ENCODE data around the gene SYCE1.
"Not testable (repeated sequence)": the region's sequence is repeated elsewhere in the genome, so short reads cannot be mapped to it uniquely, and the experiment has no call there.

The SYCE1 gene

GRCh38 chr10:133518517-133518916 is 46.9 kb downstream of the SYCE1 start:
- H3K36me3 ChIP-seq (ENCODE audit: control insufficient read depth in 4 of 4, insufficient read depth in 4 of 4, low read length in 3 of 4); POLR2A ChIA-PET; DNase-seq; H3K4me3 ChIP-seq (ENCODE audit: control insufficient read depth in 1 of 7, extremely low read depth in 1 of 7, insufficient read depth in 4 of 7, low read depth in 2 of 7, low read length in 6 of 7); H3K4me1 ChIP-seq (ENCODE audit: control extremely low read depth in 1 of 4, control insufficient read depth in 4 of 4, insufficient read depth in 4 of 4, low read length in 3 of 4); H3K27ac ChIP-seq (ENCODE audit: insufficient read depth in 1 of 2, low read depth in 1 of 2, low read length in 2 of 2, poor library complexity in 1 of 2, severe bottlenecking in 2 of 2); H3K27me3 ChIP-seq (replicated peaks in 2 of 5; ENCODE audit: control insufficient read depth in 4 of 5, insufficient read depth in 5 of 5, low read length in 4 of 5): not testable (repeated sequence)
- H3K9me3 ChIP-seq (ENCODE audit: control extremely low read depth in 1 of 5, control insufficient read depth in 4 of 5, insufficient read depth in 2 of 5, low read depth in 1 of 5, low read length in 4 of 5), result peaks cover 0 to 10% (median 2%) of the 10 kb centered on the region in 5 experiments
- CTCF ChIA-PET, result interaction anchor here (0.8 to 1.4 kb wide), 3 partner anchors 9 to 189 kb away, joined by 3 to 4 read pairs (median 3); no protein-coding TSS in a partner anchor
- WGBS (ENCODE audit: insufficient coverage), result 87% methylated on average over 4 of the region's 5 CpGs

GRCh38 chr10:133516057-133516456 is 49.3 kb downstream of the SYCE1 start:
- POLR2A ChIA-PET, result no interaction called here
- H3K36me3 ChIP-seq (ENCODE audit: control insufficient read depth in 4 of 4, insufficient read depth in 4 of 4, low read length in 3 of 4), result no peaks in the 10 kb centered on the region
- DNase-seq, result no peak
- peaks cover 3 to 17% (median 8%) of the 10 kb centered on the region in 5 experiments for H3K27me3 ChIP-seq (replicated peaks in 2 of 5; ENCODE audit: control insufficient read depth in 4 of 5, insufficient read depth in 5 of 5, low read length in 4 of 5)
- H3K27ac ChIP-seq (ENCODE audit: insufficient read depth in 1 of 2, low read depth in 1 of 2, low read length in 2 of 2, poor library complexity in 1 of 2, severe bottlenecking in 2 of 2), result no peak overlapping the region
- CTCF ChIA-PET, result interaction anchor here (0.9 kb wide), 1 partner anchor 115 kb away, joined by 4 read pairs; no protein-coding TSS in a partner anchor
- H3K4me3 ChIP-seq (ENCODE audit: control insufficient read depth in 1 of 7, extremely low read depth in 1 of 7, insufficient read depth in 4 of 7, low read depth in 2 of 7, low read length in 6 of 7), result no peak overlapping the region
- peaks cover 0 to 9% (median 6%) of the 10 kb centered on the region in 4 experiments for H3K4me1 ChIP-seq (ENCODE audit: control extremely low read depth in 1 of 4, control insufficient read depth in 4 of 4, insufficient read depth in 4 of 4, low read length in 3 of 4)
- H3K9me3 ChIP-seq (ENCODE audit: control extremely low read depth in 1 of 5, control insufficient read depth in 4 of 5, insufficient read depth in 2 of 5, low read depth in 1 of 5, low read length in 4 of 5), result peaks cover 0 to 6% (median 0%) of the 10 kb centered on the region in 5 experiments
- 39% methylated on average over 2 of the region's 4 CpGs for WGBS (ENCODE audit: insufficient coverage)

- Histone ChIP-seq H3K4me1 (ENCODE audit: control extremely low read depth in 1 of 4, control insufficient read depth in 4 of 4, insufficient read depth in 4 of 4, low read length in 3 of 4) (peaks cover 0 to 6% (median 4%) of the 10 kb centered on the region in 4 experiments), H3K36me3 (ENCODE audit: control insufficient read depth in 4 of 4, insufficient read depth in 4 of 4, low read length in 3 of 4) (no peaks in the 10 kb centered on the region), H3K4me3 (ENCODE audit: control insufficient read depth in 1 of 7, extremely low read depth in 1 of 7, insufficient read depth in 4 of 7, low read depth in 2 of 7, low read length in 6 of 7) (no peak overlapping the region), H3K27me3 (replicated peaks in 2 of 5; ENCODE audit: control insufficient read depth in 4 of 5, insufficient read depth in 5 of 5, low read length in 4 of 5) (peaks cover 4 to 17% (median 6%) of the 10 kb centered on the region in 5 experiments), H3K9me3 (ENCODE audit: control extremely low read depth in 1 of 5, control insufficient read depth in 4 of 5, insufficient read depth in 2 of 5, low read depth in 1 of 5, low read length in 4 of 5) (peaks cover 0 to 6% (median 0%) of the 10 kb centered on the region in 5 experiments), H3K27ac (ENCODE audit: insufficient read depth in 1 of 2, low read depth in 1 of 2, low read length in 2 of 2, poor library complexity in 1 of 2, severe bottlenecking in 2 of 2) (no peak overlapping the region)
- no CpG with 5 or more reads among the region's 4 CpGs for WGBS (ENCODE audit: insufficient coverage)
- ChIA-PET POLR2A (no interaction called here), CTCF (no interaction called here)
- no peak for DNase-seq
Measured at GRCh38 chr10:133515471-133515870, 49.9 kb downstream of the SYCE1 start.

GRCh38 chr10:133511907-133512528 is 53.4 kb downstream of the SYCE1 start:
- ChIA-PET CTCF (interaction anchor here (1.0 kb wide), 1 partner anchor 74 kb away, joined by 3 read pairs; no protein-coding TSS in a partner anchor), POLR2A (no interaction called here)
- Histone ChIP-seq H3K27me3 (replicated peaks in 2 of 5; ENCODE audit: control insufficient read depth in 4 of 5, insufficient read depth in 5 of 5, low read length in 4 of 5) (peaks cover 5 to 15% (median 9%) of the 10 kb centered on the region in 5 experiments), H3K4me3 (ENCODE audit: control insufficient read depth in 1 of 7, extremely low read depth in 1 of 7, insufficient read depth in 4 of 7, low read depth in 2 of 7, low read length in 6 of 7) (no peak overlapping the region), H3K36me3 (ENCODE audit: control insufficient read depth in 4 of 4, insufficient read depth in 4 of 4, low read length in 3 of 4) (no peaks in the 10 kb centered on the region), H3K4me1 (ENCODE audit: control extremely low read depth in 1 of 4, control insufficient read depth in 4 of 4, insufficient read depth in 4 of 4, low read length in 3 of 4) (no peaks in the 10 kb centered on the region), H3K27ac (ENCODE audit: insufficient read depth in 1 of 2, low read depth in 1 of 2, low read length in 2 of 2, poor library complexity in 1 of 2, severe bottlenecking in 2 of 2) (no peak overlapping the region), H3K9me3 (ENCODE audit: control extremely low read depth in 1 of 5, control insufficient read depth in 4 of 5, insufficient read depth in 2 of 5, low read depth in 1 of 5, low read length in 4 of 5) (peaks cover 0 to 14% (median 0%) of the 10 kb centered on the region in 5 experiments)
- DNase-seq, result no peak
- WGBS (ENCODE audit: insufficient coverage), result no CpG with 5 or more reads among the region's 4 CpGs

- Histone ChIP-seq H3K9me3 (ENCODE audit: control extremely low read depth in 1 of 5, control insufficient read depth in 4 of 5, insufficient read depth in 2 of 5, low read depth in 1 of 5, low read length in 4 of 5) (peaks cover 0 to 16% (median 0%) of the 10 kb centered on the region in 5 experiments), H3K4me1 (ENCODE audit: control extremely low read depth in 1 of 4, control insufficient read depth in 4 of 4, insufficient read depth in 4 of 4, low read length in 3 of 4) (no peaks in the 10 kb centered on the region), H3K4me3 (ENCODE audit: control insufficient read depth in 1 of 7, extremely low read depth in 1 of 7, insufficient read depth in 4 of 7, low read depth in 2 of 7, low read length in 6 of 7) (no peak overlapping the region), H3K27ac (ENCODE audit: insufficient read depth in 1 of 2, low read depth in 1 of 2, low read length in 2 of 2, poor library complexity in 1 of 2, severe bottlenecking in 2 of 2) (no peak overlapping the region), H3K36me3 (ENCODE audit: control insufficient read depth in 4 of 4, insufficient read depth in 4 of 4, low read length in 3 of 4) (no peaks in the 10 kb centered on the region), H3K27me3 (replicated peaks in 2 of 5; ENCODE audit: control insufficient read depth in 4 of 5, insufficient read depth in 5 of 5, low read length in 4 of 5) (peaks cover 5 to 15% (median 9%) of the 10 kb centered on the region in 5 experiments)
- ChIA-PET CTCF (interaction anchor here (1.0 kb wide), 1 partner anchor 74 kb away, joined by 3 read pairs; no protein-coding TSS in a partner anchor), POLR2A (no interaction called here)
- 83% methylated on average over 1 of the region's 4 CpGs for WGBS (ENCODE audit: insufficient coverage)
- DNase-seq, result no peak
Measured at GRCh38 chr10:133511408-133511807, 54.0 kb downstream of the SYCE1 start.

- Histone ChIP-seq H3K9me3 (ENCODE audit: control extremely low read depth in 1 of 5, control insufficient read depth in 4 of 5, insufficient read depth in 2 of 5, low read depth in 1 of 5, low read length in 4 of 5) (peaks cover 0 to 18% (median 0%) of the 10 kb centered on the region in 5 experiments), H3K27ac (ENCODE audit: insufficient read depth in 1 of 2, low read depth in 1 of 2, low read length in 2 of 2, poor library complexity in 1 of 2, severe bottlenecking in 2 of 2) (no peak overlapping the region), H3K36me3 (ENCODE audit: control insufficient read depth in 4 of 4, insufficient read depth in 4 of 4, low read length in 3 of 4) (no peaks in the 10 kb centered on the region), H3K27me3 (replicated peaks in 2 of 5; ENCODE audit: control insufficient read depth in 4 of 5, insufficient read depth in 5 of 5, low read length in 4 of 5) (peaks cover 2 to 15% (median 9%) of the 10 kb centered on the region in 5 experiments), H3K4me3 (ENCODE audit: control insufficient read depth in 1 of 7, extremely low read depth in 1 of 7, insufficient read depth in 4 of 7, low read depth in 2 of 7, low read length in 6 of 7) (no peak overlapping the region), H3K4me1 (ENCODE audit: control extremely low read depth in 1 of 4, control insufficient read depth in 4 of 4, insufficient read depth in 4 of 4, low read length in 3 of 4) (no peaks in the 10 kb centered on the region)
- POLR2A ChIA-PET, result no interaction called here
- no CpG with 5 or more reads among the region's 4 CpGs for WGBS (ENCODE audit: insufficient coverage)
- CTCF ChIA-PET, result interaction anchor here (1.0 kb wide), 1 partner anchor 9 kb away, joined by 3 read pairs; no protein-coding TSS in a partner anchor
- no peak for DNase-seq
Measured at GRCh38 chr10:133509700-133510099, 55.7 kb downstream of the SYCE1 start.

All from common myeloid progenitor, CD34-positive (primary cell).